Parathyroid adenoma (tissue), 2 donors: ENCODE results near the gene ANKRD35.

Experiments used
- H2AFZ ChIP-seq: fragments of 300-600 bp; sonication (generic); one replicate; pipeline ENCODE4 v1.7.0; 2017; ENCODE audit warnings: antibody characterized with exemption, mild to moderate bottlenecking
- H3K27ac ChIP-seq: fragments of 300-600 bp; sonication (generic); one replicate; pipeline ENCODE4 v1.7.0; 2017
- H3K27me3 ChIP-seq: fragments of 300-600 bp; sonication (generic); one replicate; pipeline ENCODE4 v1.7.0; 2017; ENCODE audit warnings: low read length; ENCODE audit not compliant: control insufficient read depth, insufficient read depth
- H3K36me3 ChIP-seq: fragments of 300-600 bp; sonication (generic); one replicate; pipeline ENCODE4 v1.7.0; 2017; ENCODE audit warnings: low read length; ENCODE audit not compliant: control insufficient read depth, insufficient read depth
- H3K4me1 ChIP-seq: fragments of 300-600 bp; sonication (generic); one replicate; pipeline ENCODE4 v1.7.0; 2017; ENCODE audit warnings: control low read depth
- H3K4me2 ChIP-seq: fragments of 300-600 bp; sonication (generic); one replicate; pipeline ENCODE4 v1.7.0; 2017; ENCODE audit warnings: low read length
- H3K4me3 ChIP-seq: fragments of 300-600 bp; sonication (generic); one replicate; pipeline ENCODE4 v1.7.0; 2017; ENCODE audit warnings: low read depth, low read length
- H3K79me2 ChIP-seq: fragments of 300-600 bp; sonication (generic); one replicate; pipeline ENCODE4 v1.7.0; 2017; ENCODE audit warnings: control low read depth
- H3K9ac ChIP-seq: fragments of 300-600 bp; sonication (generic); one replicate; pipeline ENCODE4 v1.7.0; 2017; ENCODE audit warnings: mild to moderate bottlenecking
- H3K9me3 ChIP-seq: fragments of 300-600 bp; sonication (generic); one replicate; pipeline ENCODE4 v1.7.0; 2017; ENCODE audit warnings: low read length; ENCODE audit not compliant: control insufficient read depth
- TF ChIP-seq, protein P1 (sequence below): fragments of 300-600 bp; sonication (generic); IDR thresholded peaks from one replicate; pipeline ENCODE4 v1.7.0; 2017; ENCODE audit warnings: antibody characterized with exemption, mild to moderate bottlenecking
- donor health status: primary hyperparathyroidism.

The ANKRD35 gene

DNA sequence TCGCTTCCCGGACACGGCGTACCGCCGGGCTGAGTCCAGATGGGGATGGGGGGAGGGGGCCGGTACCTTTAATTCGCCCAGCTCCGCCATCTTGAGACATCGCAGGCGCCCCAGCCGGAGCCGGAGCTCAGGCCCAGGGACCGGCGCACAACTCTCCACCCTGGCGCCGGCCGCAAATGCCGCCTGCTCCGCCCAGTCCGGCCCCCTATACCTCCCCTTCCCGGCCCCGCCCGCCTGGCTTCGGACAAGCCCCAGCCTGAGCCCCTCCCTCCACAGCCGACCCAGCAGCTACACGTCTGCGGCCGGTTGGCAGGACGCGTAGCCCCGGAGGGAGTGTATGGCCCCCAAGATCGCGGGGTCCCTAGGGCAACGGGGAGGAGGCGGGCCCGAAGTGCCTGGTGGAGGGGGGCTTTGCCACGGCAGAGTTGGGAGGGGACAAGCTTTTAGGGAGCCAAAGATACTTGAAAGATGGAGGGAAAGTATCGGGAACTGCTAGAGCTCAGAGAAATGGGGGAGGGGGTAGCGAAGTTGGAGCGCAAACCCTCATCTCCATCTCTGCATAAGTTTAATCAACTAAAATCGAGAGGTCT lies 26.7 kb downstream of the ANKRD35 start, which contains the start of gene PIAS3:
TSS of gene PIAS3 (minus strand) at position 181 of the 590 bp plus-strand sequence. CDS start at position 90, 91 bp downstream.
- H3K9me3 ChIP-seq = no peaks in the 10 kb centered on the region
- peak within 1 kb of the TSS; percentile 70 for H3K27ac ChIP-seq
- peak within 1 kb of the TSS; percentile 96 for H2AFZ ChIP-seq
- H3K36me3 ChIP-seq = no peaks in the 10 kb centered on the region
- TF ChIP-seq, protein P1, sequence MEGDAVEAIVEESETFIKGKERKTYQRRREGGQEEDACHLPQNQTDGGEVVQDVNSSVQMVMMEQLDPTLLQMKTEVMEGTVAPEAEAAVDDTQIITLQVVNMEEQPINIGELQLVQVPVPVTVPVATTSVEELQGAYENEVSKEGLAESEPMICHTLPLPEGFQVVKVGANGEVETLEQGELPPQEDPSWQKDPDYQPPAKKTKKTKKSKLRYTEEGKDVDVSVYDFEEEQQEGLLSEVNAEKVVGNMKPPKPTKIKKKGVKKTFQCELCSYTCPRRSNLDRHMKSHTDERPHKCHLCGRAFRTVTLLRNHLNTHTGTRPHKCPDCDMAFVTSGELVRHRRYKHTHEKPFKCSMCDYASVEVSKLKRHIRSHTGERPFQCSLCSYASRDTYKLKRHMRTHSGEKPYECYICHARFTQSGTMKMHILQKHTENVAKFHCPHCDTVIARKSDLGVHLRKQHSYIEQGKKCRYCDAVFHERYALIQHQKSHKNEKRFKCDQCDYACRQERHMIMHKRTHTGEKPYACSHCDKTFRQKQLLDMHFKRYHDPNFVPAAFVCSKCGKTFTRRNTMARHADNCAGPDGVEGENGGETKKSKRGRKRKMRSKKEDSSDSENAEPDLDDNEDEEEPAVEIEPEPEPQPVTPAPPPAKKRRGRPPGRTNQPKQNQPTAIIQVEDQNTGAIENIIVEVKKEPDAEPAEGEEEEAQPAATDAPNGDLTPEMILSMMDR = no peak
- H3K27me3 ChIP-seq = no peaks in the 10 kb centered on the region
- no peak within 1 kb of the TSS for H3K9ac ChIP-seq
- no peaks in the 10 kb centered on the region for H3K79me2 ChIP-seq
- peaks cover 3% of the 10 kb centered on the region for H3K4me1 ChIP-seq
- peak within 1 kb of the TSS; percentile 91 for H3K4me2 ChIP-seq
- peak within 1 kb of the TSS; percentile 82 for H3K4me3 ChIP-seq

DNA sequence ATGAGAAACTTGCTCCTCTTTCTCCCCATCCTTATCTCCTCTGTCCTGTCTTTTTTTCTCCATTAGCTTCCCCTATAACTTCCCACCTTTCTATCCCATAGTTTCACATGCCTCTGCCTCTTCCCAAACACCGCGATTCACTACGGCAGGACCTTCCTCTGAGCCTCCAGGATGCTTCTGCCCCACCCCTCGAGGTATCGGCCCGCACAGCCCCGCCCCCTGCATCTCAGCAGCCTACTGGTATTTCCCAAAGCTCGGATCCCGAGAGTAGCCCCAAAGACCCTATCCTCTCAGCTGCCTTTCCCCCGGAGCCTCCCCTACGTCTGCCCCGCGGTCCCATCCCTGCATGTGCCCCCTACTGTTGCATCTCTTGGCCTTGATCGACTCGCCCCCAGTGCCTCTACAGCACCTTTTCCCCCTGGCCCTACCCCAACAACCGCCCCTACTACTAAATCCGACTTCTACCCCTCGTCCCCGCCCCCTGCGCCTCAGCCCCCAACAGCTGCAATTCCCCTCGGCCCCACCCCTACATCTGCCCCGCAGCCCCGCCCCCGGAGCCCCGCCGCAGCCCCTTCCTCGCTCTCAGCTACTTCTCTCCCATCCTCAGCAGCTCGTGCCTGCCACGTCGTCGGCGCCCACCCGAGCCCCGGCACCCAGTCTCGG lies 27.3 kb downstream of the ANKRD35 start:
- H3K9me3 ChIP-seq = no peaks in the 10 kb centered on the region
- TF ChIP-seq, protein P1 = no peak
- H3K4me3 ChIP-seq = peak overlapping the region; percentile 82
- H3K27me3 ChIP-seq = no peaks in the 10 kb centered on the region
- H2AFZ ChIP-seq = peak overlapping the region; percentile 96
- H3K9ac ChIP-seq = no peak overlapping the region
- peak overlapping the region; percentile 88 for H3K4me2 ChIP-seq
- no peaks in the 10 kb centered on the region for H3K36me3 ChIP-seq
- H3K4me1 ChIP-seq = peaks cover 3% of the 10 kb centered on the region
- peak overlapping the region; percentile 70 for H3K27ac ChIP-seq
- no peaks in the 10 kb centered on the region for H3K79me2 ChIP-seq

DNA sequence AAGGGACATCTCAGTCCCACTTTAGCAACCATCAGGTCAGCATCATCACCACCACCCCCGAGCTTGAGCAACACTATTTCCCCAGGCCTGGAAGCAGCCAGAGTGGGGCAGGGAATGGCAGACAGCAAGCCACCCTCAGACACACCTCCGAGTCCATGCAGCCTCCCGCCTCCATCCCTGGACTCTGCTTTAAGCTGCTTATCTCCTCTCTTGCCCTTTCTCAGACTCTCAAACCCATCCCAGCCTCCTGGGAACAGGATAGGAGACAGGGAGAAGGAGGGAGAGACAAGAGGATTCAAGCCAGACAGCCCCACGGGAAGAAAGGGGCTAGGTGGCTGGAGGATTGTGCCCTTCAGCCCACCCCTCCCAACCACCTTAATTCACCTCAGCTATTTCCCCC lies 28.5 kb downstream of the ANKRD35 start:
- no peaks in the 10 kb centered on the region for H3K79me2 ChIP-seq
- H3K9ac ChIP-seq = no peak overlapping the region
- no peak overlapping the region for H3K4me2 ChIP-seq
- H3K4me1 ChIP-seq = peaks cover 3% of the 10 kb centered on the region
- no peak overlapping the region for H2AFZ ChIP-seq
- H3K9me3 ChIP-seq = no peaks in the 10 kb centered on the region
- H3K27ac ChIP-seq = no peak overlapping the region
- TF ChIP-seq, protein P1 = no peak
- no peaks in the 10 kb centered on the region for H3K27me3 ChIP-seq
- no peak overlapping the region for H3K4me3 ChIP-seq
- no peaks in the 10 kb centered on the region for H3K36me3 ChIP-seq

DNA sequence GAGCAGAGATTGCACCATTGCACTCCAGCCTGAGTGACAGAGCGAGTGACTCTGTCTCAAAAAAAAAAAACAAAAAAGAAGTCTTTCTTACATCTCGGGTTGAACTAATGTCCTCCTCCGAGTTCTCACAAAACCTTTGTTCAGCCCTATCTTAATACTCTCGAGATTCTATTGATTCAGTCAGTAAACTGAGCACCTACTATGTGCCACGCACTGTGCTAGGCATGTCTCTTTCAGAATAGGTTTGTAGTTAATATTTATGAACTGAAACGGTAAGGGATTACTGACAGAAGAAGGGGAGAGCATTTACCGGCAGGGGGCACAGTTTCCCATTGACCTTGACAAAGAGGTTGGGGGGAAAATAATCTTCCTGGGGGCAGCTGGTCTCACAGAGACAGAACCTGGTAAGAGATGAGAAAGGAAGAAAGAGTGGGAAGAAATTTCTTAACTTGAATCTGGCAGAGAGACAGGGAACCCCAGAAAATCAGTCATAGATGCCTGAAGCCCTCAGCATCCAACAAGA lies 30.2 kb downstream of the ANKRD35 start:
- H3K27ac ChIP-seq = no peak overlapping the region
- H3K4me2 ChIP-seq = no peak overlapping the region
- TF ChIP-seq, protein P1 = no peak
- no peaks in the 10 kb centered on the region for H3K9me3 ChIP-seq
- H3K79me2 ChIP-seq = no peaks in the 10 kb centered on the region
- H2AFZ ChIP-seq = no peak overlapping the region
- no peaks in the 10 kb centered on the region for H3K36me3 ChIP-seq
- no peak overlapping the region for H3K9ac ChIP-seq
- no peaks in the 10 kb centered on the region for H3K27me3 ChIP-seq
- H3K4me1 ChIP-seq = peaks cover 3% of the 10 kb centered on the region
- no peak overlapping the region for H3K4me3 ChIP-seq
